ENCODE measurements around the gene LCN12.

GRCh38 chr9:136925414-136926153 lies 26.5 kb upstream of the LCN12 start:
- TF ChIP-seq CTCF (IDR thresholded peaks at IDR 0.05) (no peak), POLR2A (IDR thresholded peaks at IDR 0.05) (no peak)
